Neuronal stem cell (in vitro differentiated cells): Measurements from ENCODE around the gene BUB1B.

ENCODE experiments used
- DNase-seq: peaks from one replicate; pipeline ENCODE4 v3.0.0-alpha.2; 2013; ENCODE audit warnings: low spot score
- H2AFZ ChIP-seq: one replicate; pipeline ENCODE4 v1.6.1; 2013; ENCODE audit warnings: mild to moderate bottlenecking, low read length, inconsistent platforms
- H2AK5ac ChIP-seq: 2 replicates; pipeline ENCODE4 v1.6.1; 2013; ENCODE audit warnings: low read depth, mild to moderate bottlenecking, inconsistent platforms, low read length, moderate library complexity, mixed read lengths
- H2BK120ac ChIP-seq: 2 replicates; pipeline ENCODE4 v1.6.1; 2013; ENCODE audit warnings: low read depth, mild to moderate bottlenecking, inconsistent platforms, low read length, moderate library complexity, mixed read lengths
- H2BK12ac ChIP-seq: one replicate; pipeline ENCODE4 v1.6.1; 2013; ENCODE audit warnings: low read length, inconsistent platforms
- H2BK15ac ChIP-seq: 2 replicates; pipeline ENCODE4 v1.6.1; 2013; ENCODE audit warnings: mild to moderate bottlenecking, low read length, inconsistent platforms, mixed read lengths
- H2BK5ac ChIP-seq: one replicate; pipeline ENCODE4 v1.6.1; 2013; ENCODE audit warnings: inconsistent platforms, mild to moderate bottlenecking, low read length, moderate library complexity
- H3K14ac ChIP-seq: one replicate; pipeline ENCODE4 v1.6.1; 2013; ENCODE audit warnings: low read length, inconsistent platforms
- H3K18ac ChIP-seq: 2 replicates; pipeline ENCODE4 v1.6.1; 2013; ENCODE audit warnings: low read length, inconsistent platforms
- H3K23ac ChIP-seq: 2 replicates; pipeline ENCODE4 v1.6.1; 2013; ENCODE audit warnings: low read depth, mild to moderate bottlenecking, mixed read lengths, low read length, inconsistent platforms; ENCODE audit not compliant: poor library complexity
- H3K27ac ChIP-seq: replicated peaks from 3 replicates; pipeline ENCODE4 v1.5.1; 2013; ENCODE audit warnings: low read length, inconsistent platforms
- H3K27me3 ChIP-seq, 3 experiments: 2 replicates each; pipeline ENCODE4 v1.6.1; 2013; ENCODE audit warnings: low read length in 3 of 3, mild to moderate bottlenecking in 2 of 3, inconsistent platforms in 1 of 3, low read depth in 1 of 3, mixed read lengths in 1 of 3, moderate library complexity in 1 of 3; ENCODE audit not compliant: control insufficient read depth in 3 of 3, insufficient read depth in 3 of 3
- H3K36me3 ChIP-seq, 2 donors: replicated peaks in 1 of 2; 2 replicates each; pipeline ENCODE4 v1.6.1; 2013; ENCODE audit warnings: low read length in 2 of 2; ENCODE audit not compliant: control insufficient read depth in 2 of 2, insufficient read depth in 2 of 2
- H3K4ac ChIP-seq: 2 replicates; pipeline ENCODE4 v1.6.1; 2013; ENCODE audit warnings: inconsistent platforms, mild to moderate bottlenecking, low read length, moderate library complexity
- H3K4me1 ChIP-seq, 2 donors: 1 replicate in 1 of 2; 2 replicates in 1 of 2; pipeline ENCODE4 v1.6.1; 2013; ENCODE audit warnings: low read length in 2 of 2, low read depth in 1 of 2; ENCODE audit not compliant: control insufficient read depth in 2 of 2, insufficient read depth in 1 of 2
- H3K4me2 ChIP-seq: one replicate; pipeline ENCODE4 v1.6.1; 2013; ENCODE audit warnings: mild to moderate bottlenecking, low read length, inconsistent platforms; ENCODE audit not compliant: insufficient read depth, poor library complexity, severe bottlenecking
- H3K4me3 ChIP-seq, 2 donors: 2 replicates each; pipeline ENCODE4 v1.5.1; 2013; ENCODE audit warnings: low read length in 2 of 2, mild to moderate bottlenecking in 2 of 2, inconsistent platforms in 1 of 2, moderate library complexity in 1 of 2
- H3K79me1 ChIP-seq: one replicate; pipeline ENCODE4 v1.6.1; 2013; ENCODE audit warnings: low read depth, mild to moderate bottlenecking, inconsistent platforms, low read length, moderate library complexity
- H3K9ac ChIP-seq: one replicate; pipeline ENCODE4 v1.6.1; 2013; ENCODE audit warnings: mild to moderate bottlenecking, low read depth, low read length, inconsistent platforms; ENCODE audit not compliant: poor library complexity
- H3K9me3 ChIP-seq, 2 donors: replicated peaks in 1 of 2; 2 replicates each; pipeline versions ENCODE3 to v1.6.1; 2013; ENCODE audit warnings: low read length in 2 of 2, mild to moderate bottlenecking in 2 of 2, inconsistent platforms in 1 of 2, low read depth in 1 of 2, mixed read lengths in 1 of 2, moderate library complexity in 1 of 2; ENCODE audit not compliant: control insufficient read depth in 2 of 2, insufficient read depth in 1 of 2
- H4K8ac ChIP-seq: one replicate; pipeline ENCODE4 v1.6.1; 2013; ENCODE audit warnings: low read depth, mild to moderate bottlenecking, inconsistent platforms, low read length, moderate library complexity
- H4K91ac ChIP-seq: one replicate; pipeline ENCODE4 v1.6.1; 2013; ENCODE audit warnings: low read length, low read depth, mild to moderate bottlenecking, inconsistent platforms; ENCODE audit not compliant: poor library complexity
- WGBS, 2 donors: extraction: QIAGEN DNeasy Blood & Tissue Kit; methylation state at CpG; one replicate each; pipeline ENCODE4 v1.1.7; 2013; ENCODE audit warnings: missing lambda C conversion rate in 2 of 2, mixed read lengths in 1 of 2; ENCODE audit not compliant: insufficient read length in 2 of 2, insufficient replicate concordance in 1 of 2; ENCODE audit errors: extremely low coverage in 2 of 2; 5-methylcytosine and 5-hydroxymethylcytosine counted together

BUB1B gene

DNA sequence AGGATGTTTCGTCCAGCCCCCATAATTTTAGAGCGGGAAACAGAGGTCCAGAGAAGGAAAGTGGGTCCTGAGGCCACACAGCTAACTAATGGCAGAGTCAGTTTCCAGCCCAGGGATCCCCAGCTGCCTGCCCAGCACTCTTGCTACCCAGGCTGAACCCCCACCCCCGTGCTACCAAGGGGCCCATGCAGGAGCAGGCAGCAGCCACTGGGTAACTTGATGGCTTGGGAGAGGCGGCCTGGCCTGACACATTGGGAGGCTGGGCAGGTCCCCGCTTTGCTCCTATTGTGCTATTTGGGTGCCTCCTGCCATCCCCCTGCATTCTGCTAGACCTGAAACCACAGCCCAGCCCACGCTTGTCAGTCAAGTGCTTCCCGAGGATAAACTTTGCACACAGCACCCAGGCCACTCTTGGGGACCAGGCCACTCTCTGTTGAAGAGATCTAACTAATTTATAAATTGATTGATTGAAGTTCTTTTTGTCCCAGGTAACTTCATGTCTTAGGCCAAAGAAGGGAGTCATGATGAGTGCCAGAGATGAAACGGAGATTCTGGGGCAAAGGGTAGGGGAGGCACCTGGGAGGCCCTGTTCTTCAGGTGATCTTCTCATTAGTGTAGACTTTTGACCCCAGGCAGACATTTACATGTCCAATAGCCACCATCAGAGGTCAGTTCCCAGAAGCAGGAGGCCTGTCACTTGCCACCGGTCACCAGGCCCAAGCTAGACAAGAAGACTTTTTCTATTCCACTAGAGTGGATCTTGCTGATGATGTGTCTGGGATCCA lies 85.0 kb downstream of the BUB1B start:
- no CpG with 5 or more reads among the region's 9 CpGs for WGBS, 2 donors
- H3K79me1 ChIP-seq, result no peaks in the 10 kb centered on the region
- H3K27me3 ChIP-seq, result peaks cover 0 to 34% (median 8%) of the 10 kb centered on the region in 3 experiments
- H3K9me3 ChIP-seq, result no peaks in the 10 kb centered on the region
- H4K8ac ChIP-seq, result no peak overlapping the region
- H2BK120ac ChIP-seq, result no peak overlapping the region
- H2BK5ac ChIP-seq, result no peak overlapping the region
- H2BK15ac ChIP-seq, result no peak overlapping the region
- H2AK5ac ChIP-seq, result peak overlapping the region; percentile 20
- H4K91ac ChIP-seq, result no peak overlapping the region
- H3K4ac ChIP-seq, result no peak overlapping the region
- H3K4me2 ChIP-seq, result no peak overlapping the region
- peak overlapping the region; percentile 25 for H3K18ac ChIP-seq
- H3K14ac ChIP-seq, result no peak overlapping the region
- H2BK12ac ChIP-seq, result no peak overlapping the region
- no peak for DNase-seq
- H3K4me3 ChIP-seq, result no peak overlapping the region
- peak overlapping the region; percentile 71 for H2AFZ ChIP-seq
- no peaks in the 10 kb centered on the region for H3K36me3 ChIP-seq
- H3K23ac ChIP-seq, result no peak overlapping the region
- no peak overlapping the region for H3K27ac ChIP-seq
- no peak overlapping the region for H3K9ac ChIP-seq
- peaks cover 3% of the 10 kb centered on the region in 2 donors for H3K4me1 ChIP-seq

DNA sequence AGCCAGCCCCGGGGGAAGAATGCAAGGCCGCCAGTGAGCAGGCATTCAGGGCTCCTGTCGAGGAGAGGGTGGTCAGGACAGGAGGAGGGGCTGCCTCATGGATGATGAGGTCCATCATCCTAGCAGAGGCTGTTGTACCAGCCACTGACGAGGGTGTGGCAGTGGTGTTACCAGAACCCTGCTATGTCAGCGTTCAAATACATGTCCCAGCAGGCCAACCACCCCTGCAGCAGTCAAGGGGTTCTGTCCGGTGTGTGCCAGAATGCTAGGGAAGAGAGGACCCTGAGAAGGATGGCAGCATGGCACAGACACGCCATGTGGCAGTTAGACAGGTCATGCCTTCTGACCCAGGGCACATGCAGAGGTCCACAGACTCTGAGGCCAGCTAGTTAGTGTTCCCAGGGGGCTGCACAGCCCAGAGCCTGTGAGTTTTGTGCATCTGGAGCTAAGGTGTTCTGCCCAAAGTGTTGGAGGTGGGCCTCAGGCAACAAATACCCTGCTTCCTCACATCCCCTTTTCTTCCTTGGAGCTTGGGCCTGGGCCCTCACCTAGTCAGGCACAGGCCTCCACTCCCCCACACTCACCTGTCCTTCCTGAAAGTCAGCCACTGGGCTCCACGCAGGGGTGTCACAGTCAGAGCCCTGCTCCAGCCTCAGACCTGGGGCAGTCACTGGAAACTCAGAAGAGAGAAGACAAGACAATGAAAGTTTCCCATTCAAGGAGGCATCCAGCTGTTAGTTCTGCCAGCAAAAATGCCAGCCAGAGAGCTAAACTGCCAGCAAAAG lies 85.8 kb downstream of the BUB1B start:
- peak overlapping the region in 1 of 2 donors; percentile 47 for H3K4me3 ChIP-seq

DNA sequence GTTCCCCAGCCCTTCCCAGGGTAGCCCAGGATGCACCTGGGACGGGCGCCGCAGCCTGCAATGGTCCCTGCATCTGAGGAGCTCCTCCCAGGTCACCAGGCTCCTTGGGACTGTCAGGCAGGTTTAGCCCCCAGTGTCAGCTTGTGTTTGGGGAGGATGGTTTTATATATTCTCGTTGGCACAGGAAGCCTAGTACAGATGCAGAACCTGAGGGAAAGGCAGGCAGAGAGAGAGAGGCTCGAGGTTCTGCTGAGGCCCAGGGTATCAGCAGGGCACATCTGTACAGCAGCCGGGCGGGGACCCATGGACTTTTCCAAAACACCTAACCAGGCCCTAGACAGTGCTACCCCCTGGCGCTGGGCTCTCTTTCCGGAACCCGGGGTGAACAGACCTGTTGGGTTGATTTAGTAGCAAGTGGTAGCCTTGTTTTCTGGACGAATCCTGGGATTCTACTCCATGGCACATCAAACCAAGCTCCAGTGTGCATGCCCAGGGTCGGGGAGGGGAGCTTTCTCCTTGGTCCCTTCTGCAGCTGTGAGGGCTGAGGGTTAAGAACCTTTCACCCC lies 86.6 kb downstream of the BUB1B start:
- no CpG with 5 or more reads among the region's 12 CpGs for WGBS, 2 donors
- H2AFZ ChIP-seq, result no peak overlapping the region
- no peak for DNase-seq
- H3K27ac ChIP-seq, result no peak overlapping the region
- H2BK15ac ChIP-seq, result no peak overlapping the region
- peaks cover 9 to 37% (median 23%) of the 10 kb centered on the region in 3 experiments for H3K27me3 ChIP-seq
- H2BK12ac ChIP-seq, result no peak overlapping the region
- H4K91ac ChIP-seq, result no peak overlapping the region
- H2AK5ac ChIP-seq, result no peak overlapping the region
- no peaks in the 10 kb centered on the region for H3K36me3 ChIP-seq
- H3K14ac ChIP-seq, result no peak overlapping the region
- no peak overlapping the region for H3K9ac ChIP-seq
- H3K18ac ChIP-seq, result no peak overlapping the region
- peaks cover 5 to 10% of the 10 kb centered on the region in 2 donors for H3K4me1 ChIP-seq
- no peak overlapping the region for H2BK120ac ChIP-seq
- no peak overlapping the region for H3K4ac ChIP-seq
- H2BK5ac ChIP-seq, result no peak overlapping the region
- H3K9me3 ChIP-seq, result no peaks in the 10 kb centered on the region
- no peak overlapping the region for H3K4me3 ChIP-seq
- H4K8ac ChIP-seq, result no peak overlapping the region
- no peak overlapping the region for H3K4me2 ChIP-seq
- no peak overlapping the region for H3K23ac ChIP-seq
- H3K79me1 ChIP-seq, result no peaks in the 10 kb centered on the region

More for the DNA sequence above, 85.8 kb downstream of the BUB1B start:
- Histone ChIP-seq H3K36me3 (no peaks in the 10 kb centered on the region), H2BK120ac (no peak overlapping the region), H3K79me1 (no peaks in the 10 kb centered on the region), H2BK5ac (no peak overlapping the region), H2AFZ (no peak overlapping the region), H3K9me3 (no peaks in the 10 kb centered on the region), H4K8ac (no peak overlapping the region), H3K9ac (no peak overlapping the region), H3K4me2 (no peak overlapping the region), H3K4me1 (peaks cover 5 to 10% of the 10 kb centered on the region in 2 donors), H2AK5ac (peak overlapping the region; percentile 6), H2BK15ac (no peak overlapping the region), H3K18ac (peak overlapping the region; percentile 41), H3K4ac (no peak overlapping the region), H4K91ac (no peak overlapping the region), H3K23ac (no peak overlapping the region), H2BK12ac (no peak overlapping the region), H3K27me3 (peaks cover 3 to 37% (median 15%) of the 10 kb centered on the region in 3 experiments), H3K14ac (no peak overlapping the region), H3K27ac (no peak overlapping the region)
- no peak for DNase-seq
- WGBS, 2 donors, result no CpG with 5 or more reads among the region's 8 CpGs
